GM19328 (cell line): ENCODE results near the gene SLC12A9.
A peak's percentile ranks its signal among the peaks of the same experiment; 100 is the strongest.

Experiments used
- ATAC-seq: cut with Tn5 transposase; IDR thresholded peaks from one replicate; pipeline ENCODE4 v1.9.1; 2021; ENCODE audit warnings: mild to moderate bottlenecking, moderate library complexity; ENCODE audit not compliant: unreplicated experiment

SLC12A9 gene

DNA sequence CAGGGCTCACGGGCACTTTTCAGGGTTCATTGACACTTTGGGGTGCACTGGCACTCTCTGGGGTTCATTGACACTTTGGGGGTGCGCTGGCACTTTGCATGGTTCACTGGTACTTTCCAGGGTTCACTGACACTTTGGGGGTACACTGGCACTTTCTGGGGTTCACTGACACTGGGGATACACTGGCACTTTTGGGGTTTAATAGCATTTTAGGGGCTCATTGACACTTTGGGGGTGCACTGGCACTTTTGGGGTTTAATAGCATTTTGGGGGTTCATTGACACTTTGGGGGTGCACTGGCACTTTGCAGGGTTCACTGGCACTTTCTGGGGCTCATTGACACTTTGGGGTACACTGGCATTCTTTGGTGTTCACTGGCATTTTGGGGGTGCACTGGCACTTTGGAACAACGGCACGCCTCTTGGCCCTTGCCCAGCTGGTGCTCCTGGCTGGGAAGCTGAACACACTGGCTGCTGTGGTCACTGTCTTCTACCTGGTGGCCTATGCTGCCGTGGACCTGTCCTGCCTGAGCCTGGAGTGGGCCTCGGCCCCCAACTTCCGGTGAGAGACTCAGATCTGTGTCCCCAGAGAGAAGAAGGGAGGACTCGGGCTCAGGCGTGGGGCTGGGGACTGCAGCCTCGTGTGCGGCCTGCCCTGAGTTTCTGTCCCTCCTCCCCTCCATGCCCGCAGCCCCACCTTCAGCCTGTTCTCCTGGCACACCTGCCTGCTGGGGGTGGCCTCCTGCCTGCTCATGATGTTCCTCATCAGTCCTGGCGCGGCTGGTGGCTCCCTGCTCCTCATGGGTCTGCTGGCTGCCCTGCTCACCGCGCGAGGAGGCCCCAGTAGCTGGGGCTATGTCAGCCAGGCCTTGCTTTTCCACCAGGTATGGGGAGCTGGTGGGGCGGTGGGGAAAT is 8.4 kb downstream of the SLC12A9 start:
- ATAC-seq, result no peak

DNA sequence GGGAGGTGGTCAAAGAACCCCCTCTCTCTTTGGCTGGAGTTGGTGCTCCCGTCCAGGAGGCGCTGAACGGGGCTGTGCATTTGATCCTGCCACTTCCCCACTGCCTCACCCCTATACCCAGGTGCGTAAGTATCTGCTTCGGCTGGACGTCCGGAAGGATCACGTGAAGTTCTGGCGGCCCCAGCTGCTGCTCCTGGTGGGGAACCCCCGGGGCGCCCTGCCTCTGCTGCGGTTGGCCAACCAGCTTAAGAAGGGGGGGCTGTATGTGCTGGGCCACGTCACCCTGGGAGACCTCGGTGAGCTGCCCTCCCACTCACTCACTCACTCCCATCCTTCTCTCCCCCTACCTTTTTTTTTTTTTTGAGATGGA is 9.1 kb downstream of the SLC12A9 start:
- ATAC-seq, result no peak

DNA sequence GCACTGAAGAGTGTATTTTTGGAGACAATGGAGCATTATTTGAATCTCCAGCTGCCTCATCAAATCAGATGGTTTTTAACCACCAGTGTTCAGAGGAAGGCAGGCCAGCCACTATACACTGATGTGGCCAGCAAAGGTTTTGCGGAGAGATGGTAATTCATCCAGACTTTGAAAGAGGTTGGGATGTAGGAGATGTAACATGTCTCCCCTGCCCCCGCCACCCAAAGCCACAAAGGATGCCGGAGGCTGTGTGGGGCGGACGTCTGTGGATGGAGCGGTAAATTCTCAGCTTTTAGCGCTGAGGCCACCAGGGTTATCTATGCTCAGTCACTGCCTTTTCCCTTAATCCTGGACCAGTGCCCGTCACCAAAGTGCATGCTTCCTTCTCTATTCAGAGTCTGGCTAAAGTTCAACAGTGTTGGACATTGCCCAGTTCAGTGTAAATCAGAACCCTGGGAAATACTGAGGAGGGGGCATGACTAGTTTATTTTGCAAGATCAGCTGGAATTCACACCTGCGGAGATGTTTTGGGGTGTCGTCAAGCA is 11.0 kb downstream of the SLC12A9 start:
- ATAC-seq, result no peak

DNA sequence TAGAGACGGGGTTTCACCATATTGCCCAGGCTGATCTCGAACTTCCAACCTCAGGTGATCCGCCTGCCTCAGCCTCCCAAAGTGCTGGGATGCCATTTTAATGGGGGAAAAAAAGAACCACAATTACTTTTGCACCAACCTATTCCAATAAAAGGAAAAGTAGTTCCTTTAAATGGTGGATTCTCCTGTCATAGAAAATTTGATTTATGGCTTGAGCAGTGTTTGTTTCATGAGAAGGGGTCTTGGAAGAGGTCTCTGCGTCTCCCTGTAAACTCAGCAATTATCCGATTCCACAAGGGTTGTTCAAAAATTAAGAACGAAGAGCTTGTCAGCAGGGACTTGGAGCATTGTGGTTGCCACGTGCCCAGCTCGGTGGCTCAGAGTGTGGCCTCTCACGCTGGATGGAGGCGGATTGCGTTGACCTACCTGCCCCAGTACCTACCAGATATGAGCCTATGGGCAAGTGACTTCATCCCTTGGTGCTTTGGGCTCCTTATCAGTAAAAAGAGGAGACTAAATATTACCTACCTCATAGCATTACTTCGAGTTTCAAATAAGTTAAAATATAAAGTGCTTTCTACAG is 11.8 kb downstream of the SLC12A9 start:
- no peak for ATAC-seq

DNA sequence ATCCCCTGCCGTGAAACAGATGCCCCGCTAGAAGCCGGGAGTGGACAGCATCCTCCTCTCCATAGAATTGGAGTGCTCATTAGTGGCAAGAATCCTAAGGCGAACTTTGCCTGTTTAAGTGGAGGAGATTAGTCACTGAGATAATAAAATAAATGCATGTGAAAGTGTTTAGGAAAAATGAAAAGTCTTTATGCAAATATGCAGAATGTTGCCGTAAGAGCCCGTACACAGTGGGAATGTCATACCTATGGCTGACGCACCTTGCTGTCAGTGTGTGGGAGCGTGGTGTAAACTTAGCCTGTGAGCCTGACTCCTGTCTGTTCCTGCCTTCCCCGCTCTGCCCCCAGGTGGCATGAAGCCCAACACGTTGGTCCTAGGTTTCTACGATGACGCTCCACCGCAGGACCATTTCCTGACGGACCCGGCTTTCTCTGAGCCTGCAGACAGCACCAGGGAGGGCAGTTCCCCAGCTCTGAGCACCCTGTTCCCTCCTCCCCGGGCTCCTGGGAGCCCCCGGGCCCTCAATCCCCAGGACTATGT is 12.9 kb downstream of the SLC12A9 start:
- no peak for ATAC-seq

DNA sequence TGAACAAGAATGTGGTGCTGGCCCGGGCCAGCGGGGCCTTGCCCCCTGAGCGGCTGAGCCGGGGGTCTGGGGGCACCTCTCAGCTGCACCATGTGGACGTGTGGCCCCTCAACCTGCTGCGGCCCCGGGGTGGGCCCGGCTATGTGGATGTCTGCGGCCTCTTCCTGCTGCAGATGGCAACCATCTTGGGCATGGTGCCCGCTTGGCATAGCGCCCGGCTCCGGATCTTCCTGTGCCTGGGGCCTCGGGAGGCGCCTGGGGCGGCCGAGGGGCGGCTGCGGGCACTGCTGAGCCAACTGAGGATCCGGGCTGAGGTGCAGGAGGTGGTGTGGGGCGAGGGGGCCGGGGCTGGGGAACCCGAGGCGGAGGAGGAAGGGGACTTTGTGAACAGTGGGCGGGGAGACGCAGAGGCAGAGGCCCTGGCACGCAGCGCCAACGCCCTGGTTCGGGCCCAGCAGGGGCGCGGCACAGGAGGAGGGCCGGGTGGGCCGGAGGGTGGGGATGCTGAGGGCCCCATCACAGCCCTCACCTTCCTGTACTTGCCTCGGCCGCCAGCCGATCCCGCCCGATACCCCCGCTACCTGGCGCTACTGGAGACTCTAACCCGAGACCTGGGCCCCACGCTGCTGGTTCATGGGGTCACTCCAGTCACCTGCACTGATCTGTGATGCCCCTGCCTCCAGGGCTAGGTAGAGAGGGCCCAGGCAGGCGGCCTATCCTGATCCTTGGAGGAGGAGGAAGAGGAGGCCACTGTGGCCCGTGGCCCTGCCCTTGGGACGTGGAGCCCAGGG is 13.6 kb downstream of the SLC12A9 start:
- ATAC-seq, result no peak

DNA sequence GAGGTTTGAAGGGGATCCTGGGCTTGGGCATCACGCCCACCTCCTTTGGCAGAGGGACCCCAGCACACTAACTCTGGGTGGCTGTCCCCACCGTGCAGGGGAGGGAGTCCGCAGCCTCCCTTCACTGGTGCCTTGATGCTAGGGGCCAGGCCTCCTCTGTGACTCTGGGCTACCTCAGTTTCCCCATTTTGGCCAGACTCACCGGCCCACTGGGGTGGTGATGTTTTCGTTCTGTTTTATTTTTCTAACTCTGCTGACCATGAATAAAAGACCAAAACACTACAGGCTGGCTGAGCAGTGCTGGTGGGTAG is 14.2 kb downstream of the SLC12A9 start:
- no peak for ATAC-seq

DNA sequence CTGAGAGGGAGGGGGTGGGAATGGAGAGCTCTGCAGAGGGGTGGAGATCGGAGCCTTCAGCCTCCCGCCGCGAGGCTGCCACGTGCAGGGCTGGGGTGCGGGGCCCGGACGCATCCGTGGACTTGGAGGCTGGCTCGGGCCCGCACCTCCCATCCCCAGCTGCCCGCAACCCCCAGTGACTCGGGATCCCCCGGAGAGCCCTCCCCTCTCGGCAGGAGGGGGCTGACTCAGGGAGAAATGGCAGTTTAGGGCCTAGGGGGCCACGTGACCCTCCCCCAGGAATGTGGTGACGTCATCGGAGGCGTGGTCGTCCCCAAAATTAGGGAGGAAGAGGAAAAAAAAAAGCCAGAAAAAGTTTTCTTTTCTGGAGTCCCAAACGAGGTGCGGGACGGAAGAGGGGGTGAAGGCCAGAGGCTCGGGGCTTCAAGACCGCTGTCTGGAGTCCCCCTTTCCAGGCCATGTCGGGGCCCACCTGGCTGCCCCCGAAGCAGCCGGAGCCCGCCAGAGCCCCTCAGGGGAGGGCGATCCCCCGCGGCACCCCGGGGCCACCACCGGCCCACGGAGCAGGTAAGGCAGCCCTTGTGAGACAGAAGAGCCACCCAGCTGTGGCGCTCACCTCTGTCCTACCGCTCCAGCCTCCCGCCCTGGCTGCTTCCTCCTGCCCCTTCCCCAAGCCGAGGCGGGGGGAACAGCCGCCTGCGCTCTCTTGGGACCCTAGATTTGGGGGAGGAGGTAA is 14.7 kb downstream of the SLC12A9 start, which contains the start of gene TRIP6:
Gene TRIP6, plus strand, starts transcription at position 348 of the 736 bp plus-strand sequence. Its CDS starts 111 bp downstream, at position 459.
- no peak for ATAC-seq

DNA sequence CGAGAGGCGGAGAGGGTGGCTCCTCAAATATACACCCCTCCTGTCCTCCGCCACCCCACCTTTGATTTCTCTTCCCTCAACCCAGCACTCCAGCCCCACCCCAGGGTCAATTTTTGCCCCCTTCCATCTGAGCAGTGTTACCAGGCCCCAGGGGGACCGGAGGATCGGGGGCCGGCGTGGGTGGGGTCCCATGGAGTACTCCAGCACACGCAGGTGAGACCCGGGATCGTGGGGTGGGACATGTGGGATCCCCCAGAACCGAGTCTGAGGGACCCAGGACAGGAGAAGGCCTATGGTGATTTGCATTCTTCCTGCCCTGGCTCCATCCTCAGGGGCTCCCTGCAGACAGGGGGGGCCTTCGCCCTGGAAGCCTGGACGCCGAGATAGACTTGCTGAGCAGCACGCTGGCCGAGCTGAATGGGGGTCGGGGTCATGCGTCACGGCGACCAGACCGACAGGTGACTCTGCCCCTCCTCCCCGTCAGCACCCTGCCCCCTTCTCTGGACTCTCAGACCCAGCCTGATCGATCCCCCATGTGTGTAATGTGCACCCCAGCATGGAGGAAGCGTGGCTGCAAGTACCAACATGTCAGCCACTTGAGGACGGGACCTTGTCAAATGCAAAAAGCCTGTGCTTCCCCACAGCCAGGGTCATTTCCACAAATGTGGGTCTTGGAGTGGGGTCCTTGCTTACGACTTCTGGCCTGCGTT is 15.4 kb downstream of the SLC12A9 start:
- no peak for ATAC-seq

DNA sequence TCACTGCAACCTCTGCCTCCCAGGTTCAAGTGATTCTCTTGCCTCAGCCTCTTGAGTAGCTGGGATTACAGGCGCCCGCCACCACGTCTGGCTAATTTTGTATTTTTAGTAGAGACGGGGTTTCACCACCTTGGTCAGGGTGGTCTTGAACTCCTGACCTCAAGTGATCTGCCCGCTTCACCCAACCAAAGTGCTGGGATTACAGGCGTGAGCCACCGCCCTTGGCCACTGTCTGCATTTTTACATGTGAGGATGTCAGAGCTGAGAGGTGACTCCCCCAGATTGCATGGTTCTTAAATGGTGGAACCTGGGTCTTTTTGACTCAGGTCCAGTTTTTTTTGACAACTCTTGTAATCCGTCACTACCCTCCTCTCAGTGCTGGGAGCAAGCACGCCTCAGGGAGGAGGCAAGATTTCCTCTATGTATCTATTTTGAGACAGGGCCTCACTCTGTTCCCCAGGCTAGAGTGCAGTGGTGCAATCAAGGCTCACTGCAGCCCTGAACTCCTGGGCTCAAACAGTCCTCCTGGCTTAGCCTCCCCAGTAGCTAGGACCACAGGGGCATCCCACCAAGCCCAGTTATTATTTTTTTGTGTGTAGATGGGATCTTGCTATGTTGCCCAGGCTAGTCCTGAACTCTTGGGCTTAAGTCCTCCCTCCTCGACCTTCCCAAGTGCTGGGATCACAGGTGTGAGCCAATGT is 21.2 kb downstream of the SLC12A9 start:
- ATAC-seq, result no peak

DNA sequence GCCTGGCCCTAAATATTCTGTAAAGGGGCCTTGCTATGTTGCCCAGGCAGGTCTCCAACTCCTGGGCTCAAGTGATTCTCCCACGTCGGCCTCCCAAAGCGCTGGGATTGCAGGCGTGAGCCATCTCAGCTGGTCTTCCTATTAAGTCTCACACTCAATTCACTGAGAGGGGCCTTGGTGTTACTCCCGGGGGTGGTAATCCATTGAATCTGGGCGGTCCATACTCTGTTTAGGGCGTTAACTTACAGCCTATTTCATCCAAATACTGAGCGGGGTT is 21.7 kb downstream of the SLC12A9 start:
- no peak for ATAC-seq

DNA sequence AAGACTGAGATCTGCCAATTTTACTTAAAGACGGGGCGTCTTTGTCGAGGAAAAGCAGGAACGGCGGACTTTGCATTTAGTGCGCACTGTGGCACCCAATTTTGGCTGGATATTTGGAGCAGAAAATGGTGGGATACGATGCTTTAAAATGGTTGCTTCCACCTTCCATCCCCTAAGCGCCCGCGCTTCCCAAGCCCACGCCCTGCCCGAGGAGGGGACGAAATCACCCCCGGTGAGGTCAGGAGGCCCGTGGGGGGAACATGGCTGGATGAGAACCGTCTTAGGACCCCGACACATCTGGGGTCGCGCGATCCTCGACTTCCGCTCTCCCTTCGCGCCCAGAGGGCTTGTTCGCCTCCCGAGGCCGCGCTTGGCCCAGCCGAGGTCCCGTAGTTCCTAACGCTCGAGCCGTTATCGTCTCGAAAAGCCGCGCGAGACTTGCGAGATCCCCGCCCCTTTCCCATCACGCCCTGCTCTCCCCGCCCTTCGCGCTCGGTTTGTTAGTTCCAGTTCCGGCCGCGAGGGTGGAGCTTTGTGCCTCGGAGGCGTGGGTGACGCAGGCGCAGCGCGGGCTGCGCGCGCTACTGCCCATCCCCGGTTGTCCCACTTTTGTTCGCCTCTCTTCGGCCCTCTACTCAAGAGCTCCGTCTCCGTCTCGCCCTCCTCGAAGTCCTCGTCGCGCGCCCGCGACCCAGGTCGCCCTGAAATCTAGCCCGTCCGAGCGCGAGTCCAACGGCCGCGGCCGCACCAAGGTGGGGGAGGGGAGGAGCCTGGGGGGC is 22.3 kb downstream of the SLC12A9 start, which contains the start of gene SRRT:
Gene SRRT, plus strand, starts transcription at position 527 of the 779 bp plus-strand sequence. CDS start 488 bp downstream, outside the sequence.
- ATAC-seq, result peak; percentile 89

DNA sequence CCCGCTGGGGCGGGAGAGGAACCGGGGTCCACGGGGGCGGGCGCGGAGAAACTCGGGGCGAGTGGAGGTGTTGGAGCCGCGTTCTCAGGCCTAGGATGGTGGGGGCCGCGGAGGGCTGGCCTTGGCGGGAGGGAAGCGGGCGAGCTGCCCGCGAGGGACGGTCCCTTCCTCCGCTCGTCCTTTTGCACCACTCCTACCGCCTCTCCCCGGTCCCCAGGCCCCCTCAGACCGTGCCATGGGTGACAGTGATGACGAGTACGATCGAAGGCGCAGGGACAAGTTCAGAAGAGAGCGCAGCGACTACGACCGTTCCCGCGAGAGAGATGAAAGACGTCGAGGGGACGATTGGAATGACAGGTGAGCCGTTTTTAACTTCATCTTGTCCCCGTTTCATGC is 22.8 kb downstream of the SLC12A9 start:
- ATAC-seq, result peak; percentile 20

DNA sequence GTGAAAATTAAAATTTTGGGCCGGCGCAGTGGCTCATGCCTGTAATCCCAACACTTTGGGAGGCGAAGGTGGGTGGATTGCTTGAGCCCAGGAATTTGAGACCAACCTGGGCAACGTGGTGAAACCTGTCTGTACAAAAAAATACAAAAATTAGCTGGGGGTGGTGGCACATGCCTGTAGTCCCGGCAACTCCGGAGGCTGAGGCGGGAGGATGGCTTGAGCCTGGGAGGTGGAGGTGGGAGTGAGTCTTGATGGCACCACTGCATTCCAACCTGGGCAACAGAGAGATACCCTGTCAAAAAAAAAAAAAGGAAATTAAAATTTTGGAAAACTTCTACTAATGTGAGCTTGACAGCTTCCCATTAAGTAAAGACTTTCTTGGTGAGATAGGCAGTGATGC is 25.5 kb downstream of the SLC12A9 start:
- ATAC-seq, result no peak

DNA sequence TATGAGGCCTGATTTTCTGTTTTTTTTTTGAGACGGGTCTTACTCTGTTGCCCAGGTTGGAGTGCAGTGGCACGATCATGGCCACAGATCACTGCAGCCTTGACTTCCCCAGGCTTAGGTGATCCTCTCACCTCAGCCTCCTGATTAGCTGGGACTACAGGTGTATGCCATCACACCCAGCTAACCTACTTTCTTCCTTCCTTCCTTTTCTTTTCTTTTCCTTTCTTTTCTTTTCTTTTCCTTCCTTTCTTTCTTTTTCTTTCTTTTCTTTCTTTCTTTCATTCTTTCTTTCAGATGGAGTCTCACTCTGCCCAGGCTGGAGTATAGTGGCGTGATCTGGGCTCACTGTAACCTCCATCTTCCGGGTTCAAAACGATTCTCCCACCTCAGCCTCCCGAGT is 26.2 kb downstream of the SLC12A9 start:
- ATAC-seq, result no peak

DNA sequence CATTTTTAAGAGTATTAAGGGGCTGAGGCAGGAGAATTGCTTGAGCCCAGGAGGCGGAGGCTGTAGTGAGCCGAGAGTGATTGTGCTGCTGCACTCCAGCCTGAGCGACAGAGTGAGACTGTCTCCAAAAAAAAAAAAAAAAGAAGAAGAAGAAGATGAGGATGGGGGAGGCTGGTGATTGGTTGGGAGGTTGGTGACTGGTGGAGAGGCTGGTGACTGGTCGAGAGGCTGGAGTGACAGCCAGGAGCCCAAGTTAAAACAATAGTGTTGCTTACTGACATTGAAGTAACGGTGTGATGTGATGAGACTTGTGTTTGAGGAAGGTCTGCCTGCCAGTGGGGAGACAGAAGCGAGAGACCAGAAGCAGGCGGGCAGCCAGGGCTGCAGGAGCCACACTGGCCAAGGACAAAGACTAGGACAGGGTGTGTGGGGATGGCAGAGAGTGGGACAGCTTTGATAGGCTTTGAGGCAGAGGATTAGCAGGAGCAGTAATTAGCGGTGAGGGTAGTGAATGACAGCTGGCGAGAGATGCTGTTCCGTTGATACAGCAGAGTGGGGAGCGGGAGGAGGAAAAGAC is 27.3 kb downstream of the SLC12A9 start:
- ATAC-seq, result no peak

DNA sequence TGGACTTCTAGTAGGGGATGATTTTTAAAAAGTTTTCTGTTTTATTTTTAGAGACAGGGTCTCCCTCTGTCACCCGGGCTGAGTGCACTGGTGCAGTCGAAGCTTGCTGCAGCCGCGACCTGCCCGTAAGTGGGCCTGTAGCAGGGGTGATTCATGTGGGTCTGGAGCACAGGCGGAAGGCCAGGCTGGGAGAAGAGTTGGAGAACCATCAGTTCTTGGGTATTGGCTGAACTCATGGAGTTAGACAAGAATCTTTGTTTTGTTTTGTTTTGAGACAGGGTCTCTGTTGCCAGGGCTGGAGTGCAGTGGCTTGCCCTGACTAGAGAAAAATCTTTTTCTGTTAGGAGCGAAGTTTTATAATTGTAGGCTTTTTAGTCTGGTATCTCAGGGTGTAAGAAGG is 28.1 kb downstream of the SLC12A9 start:
- no peak for ATAC-seq

DNA sequence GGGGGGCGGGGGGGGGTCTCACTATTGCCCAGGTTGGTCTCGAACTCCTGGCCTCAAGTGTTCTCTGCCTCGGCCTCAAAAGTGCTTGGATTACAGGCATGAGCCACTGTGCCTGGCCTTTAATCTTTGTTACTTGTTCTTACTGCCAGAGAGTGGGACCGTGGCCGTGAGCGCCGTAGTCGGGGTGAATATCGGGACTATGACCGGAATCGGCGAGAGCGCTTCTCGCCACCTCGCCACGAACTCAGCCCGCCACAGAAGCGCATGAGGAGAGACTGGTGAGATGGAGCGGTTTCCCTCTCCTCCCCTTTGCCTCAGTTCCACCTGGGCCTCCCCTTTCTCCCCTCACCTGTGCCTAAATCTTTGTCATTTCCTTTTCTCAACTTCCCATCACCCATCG is 28.6 kb downstream of the SLC12A9 start:
- ATAC-seq, result no peak
